ENCODE results near the gene RGPD8. TPM values are rescaled to one million over a fixed set of nuclear protein-coding genes. Genes with fewer than 3 reads are reported as not detected.
"Not testable (repeated sequence)": the region's sequence is repeated elsewhere in the genome, so short reads cannot be mapped to it uniquely, and the experiment has no call there.

The RGPD8 gene
- total RNA-seq, 1 donor from 2014 or later, result 14.6 TPM

GRCh38 chr2:112352809-112353603, 80.4 kb downstream of the RGPD8 start:
- H3K36me3 Mint-ChIP-seq; H3K27me3 Mint-ChIP-seq (ENCODE audit: low read depth); H3K9me3 Mint-ChIP-seq; H3K4me1 Mint-ChIP-seq; DNase-seq (ENCODE audit: low spot score in 2 of 2, unreplicated experiment in 2 of 2); H3K4me3 Mint-ChIP-seq; H3K27ac Mint-ChIP-seq: not testable (repeated sequence)

GRCh38 chr2:112352292-112352691, 81.2 kb downstream of the RGPD8 start:
- not testable (repeated sequence) for H3K9me3 Mint-ChIP-seq; H3K36me3 Mint-ChIP-seq; H3K4me1 Mint-ChIP-seq; H3K4me3 Mint-ChIP-seq; H3K27ac Mint-ChIP-seq; H3K27me3 Mint-ChIP-seq (ENCODE audit: low read depth); DNase-seq (ENCODE audit: low spot score in 2 of 2, unreplicated experiment in 2 of 2)

- Mint-ChIP-seq H3K4me3 (no peak overlapping the region), H3K27ac (no peak overlapping the region), H3K4me1 (peaks cover 13% of the 10 kb centered on the region), H3K27me3 (ENCODE audit: low read depth) (no peaks in the 10 kb centered on the region), H3K9me3 (peaks cover 4% of the 10 kb centered on the region), H3K36me3 (no peaks in the 10 kb centered on the region)
- no peak for DNase-seq (ENCODE audit: low spot score in 2 of 2, unreplicated experiment in 2 of 2)
- no peak for TF ChIP-seq CTCF (IDR thresholded peaks at IDR 0.05; ENCODE audit: unreplicated experiment)
Measured at GRCh38 chr2:112345030-112346027, 88.1 kb downstream of the RGPD8 start.

GRCh38 chr2:112343827-112344585, 89.4 kb downstream of the RGPD8 start:
- Mint-ChIP-seq H3K9me3 (peaks cover 4% of the 10 kb centered on the region), H3K4me1 (peaks cover 26% of the 10 kb centered on the region), H3K4me3 (no peak overlapping the region), H3K27ac (no peak overlapping the region), H3K27me3 (ENCODE audit: low read depth) (no peaks in the 10 kb centered on the region), H3K36me3 (no peaks in the 10 kb centered on the region)
- TF ChIP-seq CTCF (IDR thresholded peaks at IDR 0.05; ENCODE audit: unreplicated experiment), result no peak
- DNase-seq (ENCODE audit: low spot score in 2 of 2, unreplicated experiment in 2 of 2), result no peak

- H3K9me3 Mint-ChIP-seq, result peaks cover 4% of the 10 kb centered on the region
- TF ChIP-seq CTCF (IDR thresholded peaks at IDR 0.05; ENCODE audit: unreplicated experiment), result no peak
- peaks cover 27% of the 10 kb centered on the region for H3K4me1 Mint-ChIP-seq
- H3K4me3 Mint-ChIP-seq, result no peak overlapping the region
- H3K27me3 Mint-ChIP-seq (ENCODE audit: low read depth), result no peaks in the 10 kb centered on the region
- no peak overlapping the region for H3K27ac Mint-ChIP-seq
- no peaks in the 10 kb centered on the region for H3K36me3 Mint-ChIP-seq
- DNase-seq (ENCODE audit: low spot score in 2 of 2, unreplicated experiment in 2 of 2), result no peak
Measured at GRCh38 chr2:112342067-112342550, 91.3 kb downstream of the RGPD8 start.

All from mesothelial cell of epicardium (in vitro differentiated cells).